Superior temporal gyrus (tissue), 1 donor: ENCODE results near the gene VIP.

ENCODE experiments used
- DNase-seq: peaks from one replicate; pipeline ENCODE4 v3.0.0-alpha.2; 2016; ENCODE audit errors: extremely low spot score

VIP gene

DNA sequence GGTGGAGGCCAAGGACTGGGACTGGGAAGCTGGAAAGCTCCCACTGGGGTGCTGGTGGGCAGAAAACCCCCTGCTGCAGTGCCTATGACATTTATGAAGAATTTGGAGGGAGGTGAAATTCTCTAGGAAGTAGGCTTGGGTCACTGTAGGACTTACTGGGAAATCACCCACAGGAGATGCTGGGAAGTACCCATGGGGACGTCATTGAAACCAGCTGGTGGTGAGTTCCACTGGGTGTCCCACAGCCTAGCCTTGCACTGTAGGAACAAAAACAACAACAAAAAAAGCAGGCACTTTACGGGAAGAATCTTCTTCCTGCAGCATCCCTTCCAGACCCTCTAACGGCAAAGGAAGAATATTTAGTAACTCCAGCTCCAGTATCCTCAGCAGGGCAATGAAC lies 26.2 kb downstream of the VIP start:
- DNase-seq = no peak

DNA sequence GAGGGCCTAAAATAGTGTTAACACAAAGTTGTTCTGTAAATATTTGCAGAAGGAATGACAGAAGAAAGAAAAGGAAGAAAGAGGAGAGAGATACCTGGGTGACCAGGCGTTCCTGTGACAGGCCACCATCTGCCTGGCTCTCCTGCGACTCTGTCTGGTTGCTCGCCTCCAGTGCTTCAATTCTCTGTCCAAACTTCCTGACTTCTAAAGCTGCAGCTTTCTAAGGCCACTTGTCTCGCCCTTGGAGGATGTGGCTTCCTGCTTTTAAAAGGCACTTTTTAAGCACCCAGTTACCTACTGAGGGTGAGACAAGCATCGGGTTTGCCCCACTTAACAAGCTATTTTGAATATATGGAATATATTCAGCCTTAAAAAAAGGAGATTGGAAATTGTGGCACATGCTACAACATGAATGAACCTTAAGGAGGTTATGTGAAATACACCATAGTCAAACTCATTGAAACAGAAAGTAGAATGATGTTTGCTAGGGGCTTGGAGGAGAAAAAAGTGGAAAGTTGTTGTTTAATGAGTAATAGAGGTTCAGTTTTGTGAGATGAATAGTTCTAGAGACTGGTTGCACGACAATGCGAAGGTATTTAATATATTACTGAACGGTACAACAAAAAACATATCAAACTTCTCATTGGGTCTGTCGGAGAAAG lies 32.8 kb downstream of the VIP start:
- no peak for DNase-seq

DNA sequence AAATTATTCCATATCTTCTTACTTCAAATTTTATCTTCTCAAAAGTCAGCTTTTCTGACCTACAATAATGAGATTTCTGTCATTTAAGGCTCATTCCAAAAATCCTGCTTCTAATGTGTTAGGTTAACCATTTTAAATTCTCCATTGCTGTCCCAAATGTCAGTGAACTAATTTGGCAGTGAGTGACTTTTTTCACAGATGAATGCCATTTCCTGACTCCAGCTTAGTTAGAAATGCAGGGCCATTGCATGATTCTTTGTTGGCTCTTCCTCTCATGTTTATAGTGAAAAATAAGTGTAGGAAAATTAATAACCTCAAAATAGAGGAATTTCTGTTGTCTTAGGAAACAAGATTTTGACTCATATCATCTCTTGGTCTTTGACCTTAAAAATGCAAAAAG lies 44.1 kb downstream of the VIP start:
- DNase-seq = no peak

DNA sequence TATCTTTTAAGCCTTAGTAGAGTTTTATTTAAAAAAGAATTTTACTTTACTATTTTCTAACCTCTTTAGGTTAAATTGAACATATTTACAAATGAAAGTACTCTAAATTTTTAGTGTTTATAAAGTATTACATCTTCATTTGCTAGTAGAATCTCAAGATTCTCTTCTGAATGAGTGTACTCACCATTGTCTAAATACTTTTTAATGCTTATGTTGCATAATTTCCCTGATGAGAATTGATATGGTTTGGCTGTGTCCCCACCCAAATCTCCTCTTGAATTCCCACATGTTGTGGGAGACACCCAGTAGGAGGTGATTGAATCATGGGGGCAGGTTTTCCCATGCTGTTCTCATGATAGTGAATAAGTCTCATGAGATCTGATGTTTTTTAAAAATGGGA lies 53.6 kb downstream of the VIP start:
- DNase-seq = no peak
